IMR-90 (cell line): ENCODE results near the gene EIF4E3. TPM values are rescaled to one million over a fixed set of nuclear protein-coding genes. Genes with fewer than 3 reads are reported as not detected.

Experiments
- ATAC-seq: fragments of 200-7000 bp; cut with Tn5 transposase; 2 replicates; pipeline ENCODE4 v1.9.1; 2020; ENCODE audit warnings: low read depth, mild to moderate bottlenecking, moderate library complexity
- BruUV-seq: library from RNA; stranded (reverse); fragments of 400-500 nt; replicated peaks from 2 replicates; lab custom pipeline; 2021; lab: Mats Ljungman, UMichigan
- CTCF ChIA-PET: fragments of 300-600 bp; formaldehyde crosslinking; extraction: SDS; loops from one replicate; lab custom pipeline; 2021; ENCODE audit warnings: antibody characterized with exemption; lab: Yijun Ruan, JAX
- POLR2A ChIA-PET: fragments of 300-600 bp; sonication (Branson Sonifier 250); formaldehyde crosslinking; loops from one replicate; lab custom pipeline; 2022; ENCODE audit warnings: antibody characterized with exemption; ENCODE audit not compliant: unreplicated experiment; lab: Charles Lee
- DNase-seq: peaks from one replicate; pipeline ENCODE4 v3.0.0; 2013
- H2AFZ ChIP-seq: replicated peaks from 2 replicates; pipeline ENCODE3; 2013; ENCODE audit warnings: low read length, mild to moderate bottlenecking; ENCODE audit not compliant: poor library complexity
- H2AK5ac ChIP-seq: 2 replicates; pipeline ENCODE4 v1.6.1; 2013; ENCODE audit warnings: low read depth, low read length, inconsistent platforms
- H2AK9ac ChIP-seq: replicated peaks from 2 replicates; pipeline ENCODE3; 2013; ENCODE audit warnings: mild to moderate bottlenecking, low read depth, low read length, moderate library complexity; ENCODE audit not compliant: poor library complexity
- H2BK120ac ChIP-seq: 2 replicates; pipeline ENCODE4 v1.6.1; 2013; ENCODE audit warnings: low read depth, low read length, inconsistent platforms
- H2BK15ac ChIP-seq: 3 replicates; pipeline ENCODE4 v1.6.1; 2013; ENCODE audit warnings: low read depth, low read length, inconsistent platforms
- H2BK20ac ChIP-seq: 2 replicates; pipeline ENCODE4 v1.6.1; 2013; ENCODE audit warnings: low read depth, mild to moderate bottlenecking, inconsistent platforms, low read length, moderate library complexity
- H2BK5ac ChIP-seq: 2 replicates; pipeline ENCODE4 v1.6.1; 2013; ENCODE audit warnings: mild to moderate bottlenecking, low read depth, low read length, inconsistent platforms; ENCODE audit not compliant: poor library complexity, severe bottlenecking
- H3K14ac ChIP-seq: replicated peaks from 2 replicates; pipeline ENCODE4 v1.6.1; 2013; ENCODE audit warnings: low read depth, low read length, inconsistent platforms
- H3K18ac ChIP-seq: 2 replicates; pipeline ENCODE4 v1.6.1; 2013; ENCODE audit warnings: low read depth, low read length, control low read depth
- H3K23ac ChIP-seq: 2 replicates; pipeline ENCODE4 v1.6.1; 2013; ENCODE audit warnings: low read depth, low read length, inconsistent platforms
- H3K27ac ChIP-seq: 2 replicates; pipeline ENCODE4 v1.5.1; 2013; ENCODE audit warnings: mild to moderate bottlenecking, control low read depth, low read length; ENCODE audit not compliant: insufficient read depth
- H3K27me3 ChIP-seq: 2 replicates; pipeline ENCODE4 v1.6.1; 2013; ENCODE audit warnings: low read length; ENCODE audit not compliant: control insufficient read depth, insufficient read depth
- H3K36me3 ChIP-seq: 2 replicates; pipeline ENCODE4 v1.6.1; 2013; ENCODE audit warnings: low read length, mixed read lengths; ENCODE audit not compliant: control insufficient read depth, insufficient read depth
- H3K4ac ChIP-seq: 2 replicates; pipeline ENCODE4 v1.6.1; 2013; ENCODE audit warnings: low read depth, low read length, inconsistent platforms
- H3K4me1 ChIP-seq: 2 replicates; pipeline ENCODE4 v1.6.1; 2013; ENCODE audit warnings: low read length, mixed read lengths; ENCODE audit not compliant: control insufficient read depth, insufficient read depth
- H3K4me2 ChIP-seq: 2 replicates; pipeline ENCODE4 v1.6.1; 2013; ENCODE audit warnings: low read depth, mild to moderate bottlenecking, control low read depth, low read length, moderate library complexity
- H3K4me3 ChIP-seq: 2 replicates; pipeline ENCODE4 v1.5.1; 2013; ENCODE audit warnings: low read depth, mild to moderate bottlenecking, control low read depth, low read length, moderate library complexity; ENCODE audit not compliant: insufficient read depth
- H3K56ac ChIP-seq: 2 replicates; pipeline ENCODE4 v1.6.1; 2013; ENCODE audit warnings: low read length, inconsistent platforms; ENCODE audit not compliant: insufficient read depth; ENCODE audit errors: extremely low read depth
- H3K79me1 ChIP-seq, 2 experiments: 2 replicates each; pipeline ENCODE4 v1.6.1; 2013; ENCODE audit warnings: low read length in 2 of 2, inconsistent platforms in 1 of 2, low read depth in 1 of 2
- H3K9ac ChIP-seq: 2 replicates; pipeline ENCODE4 v1.6.1; 2013; ENCODE audit warnings: low read depth, low read length, control low read depth
- H3K9me1 ChIP-seq: 2 replicates; pipeline ENCODE4 v1.6.1; 2013; ENCODE audit warnings: low read length, inconsistent platforms; ENCODE audit not compliant: insufficient read depth
- H3K9me3 ChIP-seq: 2 replicates; pipeline ENCODE4 v1.6.1; 2013; ENCODE audit warnings: low read length; ENCODE audit not compliant: control insufficient read depth, insufficient read depth
- H4K20me1 ChIP-seq: 2 replicates; pipeline ENCODE4 v1.6.1; 2013; ENCODE audit warnings: low read length, inconsistent platforms; ENCODE audit not compliant: insufficient read depth
- H4K5ac ChIP-seq: 2 replicates; pipeline ENCODE4 v1.6.1; 2013; ENCODE audit warnings: mild to moderate bottlenecking, low read depth, low read length, control low read depth
- H4K8ac ChIP-seq, 2 experiments: 2 replicates each; pipeline ENCODE4 v1.6.1; 2013; ENCODE audit warnings: low read depth in 2 of 2, low read length in 2 of 2, control low read depth in 1 of 2, inconsistent platforms in 1 of 2
- H4K91ac ChIP-seq: 2 replicates; pipeline ENCODE4 v1.6.1; 2013; ENCODE audit warnings: low read depth, low read length, inconsistent platforms; ENCODE audit not compliant: insufficient read depth
- BHLHE40 ChIP-seq: fragments of 150-350 bp; IDR thresholded peaks from 2 replicates; pipeline ENCODE4 v1.6.1; 2016; ENCODE audit warnings: mild to moderate bottlenecking, low read depth, low read length
- CEBPB ChIP-seq: IDR thresholded peaks from 2 replicates; pipeline ENCODE4 v1.6.1; 2012; ENCODE audit warnings: low read depth, low read length, improper control_type of control experiment
- CHD1 ChIP-seq: IDR thresholded peaks from 2 replicates; pipeline ENCODE4 v1.6.1; 2012; ENCODE audit warnings: low read depth, low read length, improper control_type of control experiment
- CTCF ChIP-seq: conservative IDR thresholded peaks from 2 replicates; pipeline ENCODE4 v1.5.1; 2012; ENCODE audit warnings: mild to moderate bottlenecking, low read depth, low read length, improper control_type of control experiment
- ELK1 ChIP-seq: fragments of 150-350 bp; IDR thresholded peaks from 2 replicates; pipeline ENCODE4 v1.6.1; 2016; ENCODE audit warnings: low read depth, mild to moderate bottlenecking, low read length, moderate library complexity, borderline replicate concordance
- FOS ChIP-seq: fragments of 150-350 bp; IDR thresholded peaks from 2 replicates; pipeline ENCODE4 v1.6.1; 2016; ENCODE audit warnings: low read depth, low read length
- MAFK ChIP-seq: IDR thresholded peaks from 2 replicates; pipeline ENCODE4 v1.6.1; 2012; ENCODE audit warnings: low read depth, low read length, improper control_type of control experiment
- MAZ ChIP-seq: IDR thresholded peaks from 2 replicates; pipeline ENCODE4 v1.6.1; 2012; ENCODE audit warnings: low read depth, mild to moderate bottlenecking, low read length, improper control_type of control experiment, moderate library complexity, borderline replicate concordance
- MXI1 ChIP-seq: IDR thresholded peaks from 2 replicates; pipeline ENCODE4 v1.6.1; 2012; ENCODE audit warnings: low read depth, mild to moderate bottlenecking, low read length, moderate library complexity, borderline replicate concordance
- NFE2L2 ChIP-seq: fragments of 150-350 bp; IDR thresholded peaks from 2 replicates; pipeline ENCODE4 v1.6.1; 2016; ENCODE audit warnings: low read depth, mild to moderate bottlenecking, low read length
- POLR2A ChIP-seq: IDR thresholded peaks from 2 replicates; pipeline ENCODE4 v1.6.1; 2012; ENCODE audit warnings: mild to moderate bottlenecking, low read depth, low read length
- RAD21 ChIP-seq: IDR thresholded peaks from 2 replicates; pipeline ENCODE4 v1.6.1; 2012; ENCODE audit warnings: low read length, improper control_type of control experiment
- RCOR1 ChIP-seq: IDR thresholded peaks from 2 replicates; pipeline ENCODE4 v1.6.1; 2012; ENCODE audit warnings: mild to moderate bottlenecking, low read length, improper control_type of control experiment; ENCODE audit not compliant: insufficient replicate concordance
- RFX5 ChIP-seq: IDR thresholded peaks from 2 replicates; pipeline ENCODE4 v1.8.0; 2012; ENCODE audit warnings: low read depth, mild to moderate bottlenecking, low read length, moderate library complexity
- SMC3 ChIP-seq: fragments of 150-350 bp; IDR thresholded peaks from 2 replicates; pipeline ENCODE4 v1.6.1; 2016; ENCODE audit warnings: low read depth, mild to moderate bottlenecking, antibody characterized with exemption, low read length, moderate library complexity
- WGBS, 2 experiments: methylation state at CpG; one replicate each; pipeline versions ENCODE4 v1.1.5 to v1.1.7; 2013; ENCODE audit warnings: missing lambda C conversion rate in 2 of 2; ENCODE audit not compliant: insufficient read length in 1 of 2; ENCODE audit errors: extremely low coverage in 2 of 2; 5-methylcytosine and 5-hydroxymethylcytosine counted together
- dilution Hi-C: fragments of 300-500 bp; cut with HindIII; formaldehyde crosslinking; loops from one replicate; pipeline ENCODE4 v1.14.3; 2018; ENCODE audit warnings: low sequenced_read_pairs; ENCODE audit not compliant: unreplicated experiment
- in situ Hi-C: fragments of 300-500 bp; cut with MboI; formaldehyde crosslinking; loops from 3 replicates; pipeline ENCODE4 v1.14.3; 2019; ENCODE audit warnings: low sequenced_read_pairs, inconsistent platforms, mixed read lengths
- intact Hi-C: fragments of 100-400 bp; cut with micrococcal nuclease; formaldehyde crosslinking; loops from 2 replicates; pipeline ENCODE4 v1.10.0; 2022
- polyA plus RNA-seq, 3 experiments: library from polyadenylated mRNA; depleted of rRNA; stranded (reverse); fragments of >200 nt; gene quantifications; 2 replicates each; pipeline ENCODE4 v1.2.3, GENCODE V29; 2012; ENCODE audit warnings: low replicate concordance in 1 of 3
- total RNA-seq: library from RNA; depleted of rRNA; stranded (reverse); fragments of >200 nt; gene quantifications from 2 replicates; pipeline ENCODE4 v1.2.3, GENCODE V29; 2012
- TF ChIP-seq, protein P1 (sequence below): fragments of 150-350 bp; IDR thresholded peaks from 2 replicates; pipeline ENCODE4 v1.6.1; 2017; ENCODE audit warnings: mild to moderate bottlenecking, antibody characterized with exemption, low read length, low read depth

The EIF4E3 gene
- total and polyA plus RNA-seq, 2 of the 4 experiments (the other 2 are of a cell fraction), result 0.72 to 1.1 TPM

- Histone ChIP-seq H3K4ac (no peak overlapping the region), H2BK5ac (no peak overlapping the region), H2BK15ac (no peak overlapping the region), H2BK20ac (no peak overlapping the region), H3K27ac (no peak overlapping the region), H2BK120ac (no peak overlapping the region), H3K23ac (no peak overlapping the region), H3K9ac (no peak overlapping the region), H3K4me3 (no peak overlapping the region), H4K91ac (no peak overlapping the region), H3K4me2 (no peak overlapping the region), H2AK5ac (no peak overlapping the region), H4K5ac (no peak overlapping the region), H3K27me3 (peaks cover 36% of the 10 kb centered on the region), H3K4me1 (peaks cover 2% of the 10 kb centered on the region; the same call in 1 of the 2 replicates), H4K20me1 (no peaks in the 10 kb centered on the region), H3K36me3 (no peaks in the 10 kb centered on the region), H3K9me3 (no peaks in the 10 kb centered on the region), H3K9me1 (no peaks in the 10 kb centered on the region), H3K14ac (no peak overlapping the region), H3K18ac (no peak overlapping the region), H3K56ac (no peak overlapping the region), H4K8ac (no peak overlapping the region), H2AK9ac (no peak overlapping the region), H2AFZ (no peak overlapping the region), H3K79me1 (no peaks in the 10 kb centered on the region)
- no TSS peak for BruUV-seq
- 100% methylated on average over 3 of the region's 10 CpGs; no CpG with 5 or more reads in 1 of the 2 experiments for WGBS, 2 experiments
- ChIA-PET POLR2A (no interaction called here), CTCF (no interaction called here)
- dilution Hi-C loops, result no loop called here
- in situ Hi-C loops, result no loop called here
- ATAC-seq (no peak), DNase-seq (no peak)
- intact Hi-C loops, result no loop called here
- TF ChIP-seq CTCF (no peak), RCOR1 (no peak), CHD1 (no peak), NFE2L2 (no peak), SMC3 (no peak), RFX5 (no peak), RAD21 (no peak), POLR2A (no peak), ELK1 (no peak), BHLHE40 (no peak), FOS (no peak), MAFK (no peak), MXI1 (no peak), MAZ (no peak), CEBPB (no peak)
- TF ChIP-seq, protein P1, sequence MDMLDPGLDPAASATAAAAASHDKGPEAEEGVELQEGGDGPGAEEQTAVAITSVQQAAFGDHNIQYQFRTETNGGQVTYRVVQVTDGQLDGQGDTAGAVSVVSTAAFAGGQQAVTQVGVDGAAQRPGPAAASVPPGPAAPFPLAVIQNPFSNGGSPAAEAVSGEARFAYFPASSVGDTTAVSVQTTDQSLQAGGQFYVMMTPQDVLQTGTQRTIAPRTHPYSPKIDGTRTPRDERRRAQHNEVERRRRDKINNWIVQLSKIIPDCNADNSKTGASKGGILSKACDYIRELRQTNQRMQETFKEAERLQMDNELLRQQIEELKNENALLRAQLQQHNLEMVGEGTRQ, result no peak
Measured at GRCh38 chr3:71636482-71636881, 88.7 kb downstream of the EIF4E3 start.
